B cell (primary cell): ENCODE data around the gene CELF2. TPM values are rescaled to one million over a fixed set of nuclear protein-coding genes. Genes with fewer than 3 reads are reported as not detected.

ENCODE experiments used
- ATAC-seq: fragments of 200-7000 bp; cut with Tn5 transposase; one replicate; pipeline ENCODE4 v1.10.0; 2021; ENCODE audit warnings: low read depth, mild to moderate bottlenecking, moderate number of reproducible peaks, moderate library complexity
- CTCF ChIA-PET: fragments of 350-600 bp; sonication (Branson Sonifier 250); formaldehyde crosslinking; loops from one replicate; lab custom pipeline; 2021; ENCODE audit warnings: antibody characterized with exemption, inconsistent platforms; lab: Charles Lee
- POLR2A ChIA-PET: fragments of 350-600 bp; sonication (Branson Sonifier 250); formaldehyde crosslinking; loops from one replicate; lab custom pipeline; 2021; ENCODE audit warnings: antibody characterized with exemption; lab: Charles Lee
- DNase-seq: peaks from one replicate; pipeline ENCODE4 v3.0.0; 2013
- H2AFZ ChIP-seq: 2 replicates; pipeline ENCODE4 v1.6.1; 2012; ENCODE audit warnings: mild to moderate bottlenecking, low read depth, low read length; ENCODE audit not compliant: insufficient read depth, poor library complexity, severe bottlenecking
- H3K27ac ChIP-seq, 2 donors: 1 replicate in 1 of 2; 2 replicates in 1 of 2; pipeline ENCODE4 v1.5.1; 2012 to 2013; ENCODE audit warnings: low read length in 2 of 2, mild to moderate bottlenecking in 2 of 2, moderate library complexity in 1 of 2
- H3K27me3 ChIP-seq, 4 experiments: fragments of 200-600 bp in 1 of 4; sonication (generic) in 1 of 4; replicated peaks in 1 of 4; 1 replicate in 2 of 4; 2 replicates in 2 of 4; pipeline versions ENCODE4 v1.6.1 to v1.7.0; 2013 to 2016; ENCODE audit warnings: low read length in 3 of 4, mild to moderate bottlenecking in 2 of 4, mixed read lengths in 1 of 4, moderate library complexity in 1 of 4; ENCODE audit not compliant: insufficient read depth in 4 of 4, control insufficient read depth in 3 of 4; ENCODE audit errors: control extremely low read depth in 1 of 4
- H3K36me3 ChIP-seq, 2 experiments: replicated peaks in 1 of 2; 1 replicate in 1 of 2; 2 replicates in 1 of 2; pipeline versions ENCODE4 v1.6.1 to v1.7.1; 2013; ENCODE audit warnings: low read length in 1 of 2; ENCODE audit not compliant: insufficient read depth in 2 of 2, control insufficient read depth in 1 of 2; ENCODE audit errors: control extremely low read depth in 1 of 2, extremely low read depth in 1 of 2
- H3K4me1 ChIP-seq, 2 donors: fragments of 200-600 bp in 1 of 2; sonication (generic) in 1 of 2; 1 replicate in 1 of 2; 2 replicates in 1 of 2; pipeline versions ENCODE4 v1.5.1 to v1.6.1; 2013 to 2017; ENCODE audit warnings: low read length in 2 of 2; ENCODE audit not compliant: control insufficient read depth in 2 of 2, insufficient read depth in 2 of 2
- H3K4me2 ChIP-seq: replicated peaks from 2 replicates; pipeline ENCODE3; 2012; ENCODE audit warnings: mild to moderate bottlenecking, low read depth, low read length; ENCODE audit not compliant: poor library complexity, severe bottlenecking
- H3K4me3 ChIP-seq, 5 experiments: fragments of 200-600 bp in 1 of 5; sonication (generic) in 1 of 5; 1 replicate in 3 of 5; 2 replicates in 2 of 5; pipeline versions ENCODE4 v1.5.1 to v1.7.0; 2011 to 2016; ENCODE audit warnings: low read length in 4 of 5, mild to moderate bottlenecking in 4 of 5, low read depth in 2 of 5, control low read depth in 1 of 5, moderate library complexity in 1 of 5; ENCODE audit not compliant: insufficient read depth in 1 of 5; ENCODE audit errors: control extremely low read depth in 1 of 5, extremely low read depth in 1 of 5
- H3K79me2 ChIP-seq: fragments of 200-600 bp; sonication (generic); one replicate; pipeline ENCODE4 v1.6.0; 2016; ENCODE audit warnings: low read length; ENCODE audit not compliant: control insufficient read depth, insufficient read depth
- H3K9ac ChIP-seq: fragments of 200-600 bp; sonication (generic); 2 replicates; pipeline ENCODE4 v1.6.1; 2017; ENCODE audit warnings: mild to moderate bottlenecking, low read length, moderate library complexity
- H3K9me3 ChIP-seq, 3 donors: one replicate each; pipeline versions ENCODE4 v1.6.1 to v1.7.1; 2013; ENCODE audit warnings: low read length in 2 of 3; ENCODE audit not compliant: control insufficient read depth in 2 of 3, insufficient read depth in 1 of 3; ENCODE audit errors: control extremely low read depth in 1 of 3
- H4K20me1 ChIP-seq: 2 replicates; pipeline ENCODE4 v1.6.0; 2012; ENCODE audit warnings: mild to moderate bottlenecking, low read length; ENCODE audit not compliant: insufficient read depth, control insufficient read depth, poor library complexity, severe bottlenecking
- H3K27ac Mint-ChIP-seq: one replicate; pipeline ENCODE4 v1.8.0; 2021; ENCODE audit warnings: mixed read lengths
- H3K27me3 Mint-ChIP-seq: one replicate; pipeline ENCODE4 v1.8.0; 2021; ENCODE audit warnings: mixed read lengths
- H3K4me1 Mint-ChIP-seq: one replicate; pipeline ENCODE4 v1.8.0; 2021; ENCODE audit warnings: mixed read lengths
- H3K4me3 Mint-ChIP-seq: one replicate; pipeline ENCODE4 v1.8.0; 2021; ENCODE audit warnings: mixed read lengths
- H3K9me3 Mint-ChIP-seq: one replicate; pipeline ENCODE4 v1.8.0; 2022; ENCODE audit warnings: mixed read lengths; ENCODE audit not compliant: insufficient read depth
- EZH2 ChIP-seq: IDR thresholded peaks from 2 replicates; pipeline ENCODE4 v1.6.1; 2012; ENCODE audit warnings: borderline replicate concordance, low read depth, mild to moderate bottlenecking, moderate library complexity, low read length; ENCODE audit not compliant: insufficient read depth, poor library complexity, severe bottlenecking
- WGBS: methylation state at CpG from one replicate; pipeline ENCODE4 v1.1.5; 2013; ENCODE audit warnings: missing lambda C conversion rate; ENCODE audit not compliant: insufficient coverage; 5-methylcytosine and 5-hydroxymethylcytosine counted together
- intact Hi-C: fragments of 100-400 bp; cut with micrococcal nuclease; formaldehyde crosslinking; loops from one replicate; pipeline ENCODE4 v1.10.0; 2022
- polyA plus RNA-seq: library from polyadenylated mRNA; depleted of rRNA; stranded (reverse); fragments of >200 nt; gene quantifications from 2 replicates; pipeline ENCODE4 v1.2.3, GENCODE V29; 2012
- total RNA-seq, 2 donors: library from RNA; stranded (reverse); fragments of 120-200 nt in 1 of 2; gene quantifications; 1 replicate in 1 of 2; 2 replicates in 1 of 2; pipeline versions ENCODE4 v1.2.3 to v1.2.4, GENCODE V29; 2013 to 2022
- TF ChIP-seq, protein P1 (sequence below): fragments of 200-600 bp; IDR thresholded peaks from one replicate; pipeline ENCODE4 v1.8.0; 2022; ENCODE audit warnings: antibody characterized with exemption, mild to moderate bottlenecking

CELF2 gene
- total and polyA plus RNA-seq, 2 donors (not counting 1 experiment from before 2014, with no cell fraction given): 59.5 to 112 TPM

DNA sequence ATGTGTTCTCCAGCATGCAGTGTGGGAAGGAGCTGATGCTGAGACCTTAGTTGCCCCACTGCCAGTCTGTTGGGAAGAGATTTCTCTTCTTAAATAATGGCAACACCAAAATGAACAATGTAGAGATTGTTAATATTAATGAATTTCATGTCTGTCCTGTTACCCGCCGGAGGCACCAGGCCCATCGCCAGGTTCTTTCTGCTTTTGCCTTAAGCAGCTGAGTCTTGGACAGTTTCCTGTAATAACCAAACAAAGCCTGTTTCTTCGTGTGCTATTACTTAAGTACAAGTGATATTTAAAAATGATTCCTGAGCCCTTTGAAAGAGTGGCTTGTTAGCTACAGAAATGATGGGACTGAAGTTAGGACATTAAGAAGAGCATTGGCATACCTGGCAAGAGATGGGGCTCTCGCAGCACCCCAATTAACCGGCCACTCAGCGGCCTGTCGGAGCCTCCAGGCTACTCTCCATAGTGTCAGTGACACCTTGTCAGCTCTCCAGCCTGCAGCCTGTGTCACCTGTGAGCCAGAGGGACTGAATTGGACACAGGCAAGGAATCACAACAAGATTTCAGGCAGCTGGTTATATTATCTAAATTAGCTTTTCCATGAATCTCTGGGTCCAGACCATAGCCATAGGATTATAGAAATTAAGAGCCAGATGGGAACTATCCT, 142.0 kb downstream of the CELF2 start:
- H3K27ac Mint-ChIP-seq: peak overlapping the region; percentile 56
- POLR2A ChIA-PET: interaction anchor here (1.7 kb wide), 1 partner anchor 9 kb away, joined by 4 read pairs; no protein-coding TSS in a partner anchor
- H3K4me1 Mint-ChIP-seq: peaks cover 92% of the 10 kb centered on the region
- Histone ChIP-seq H3K4me1 (peaks cover 79 to 86% of the 10 kb centered on the region in 2 donors), H3K27ac (no peak overlapping the region), H3K4me2 (peak overlapping the region; percentile 74), H2AFZ (no peak overlapping the region), H3K79me2 (peaks cover 71% of the 10 kb centered on the region), H3K36me3 (no peaks in the 10 kb centered on the region), H4K20me1 (no peaks in the 10 kb centered on the region), H3K4me3 (peak overlapping the region in 1 of 5 experiments; percentile 56), H3K27me3 (no peaks in the 10 kb centered on the region), H3K9me3 (no peaks in the 10 kb centered on the region), H3K9ac (peak overlapping the region; percentile 39)
- H3K4me3 Mint-ChIP-seq: peak overlapping the region; percentile 19
- H3K9me3 Mint-ChIP-seq: peaks cover 3% of the 10 kb centered on the region
- TF ChIP-seq, protein P1, sequence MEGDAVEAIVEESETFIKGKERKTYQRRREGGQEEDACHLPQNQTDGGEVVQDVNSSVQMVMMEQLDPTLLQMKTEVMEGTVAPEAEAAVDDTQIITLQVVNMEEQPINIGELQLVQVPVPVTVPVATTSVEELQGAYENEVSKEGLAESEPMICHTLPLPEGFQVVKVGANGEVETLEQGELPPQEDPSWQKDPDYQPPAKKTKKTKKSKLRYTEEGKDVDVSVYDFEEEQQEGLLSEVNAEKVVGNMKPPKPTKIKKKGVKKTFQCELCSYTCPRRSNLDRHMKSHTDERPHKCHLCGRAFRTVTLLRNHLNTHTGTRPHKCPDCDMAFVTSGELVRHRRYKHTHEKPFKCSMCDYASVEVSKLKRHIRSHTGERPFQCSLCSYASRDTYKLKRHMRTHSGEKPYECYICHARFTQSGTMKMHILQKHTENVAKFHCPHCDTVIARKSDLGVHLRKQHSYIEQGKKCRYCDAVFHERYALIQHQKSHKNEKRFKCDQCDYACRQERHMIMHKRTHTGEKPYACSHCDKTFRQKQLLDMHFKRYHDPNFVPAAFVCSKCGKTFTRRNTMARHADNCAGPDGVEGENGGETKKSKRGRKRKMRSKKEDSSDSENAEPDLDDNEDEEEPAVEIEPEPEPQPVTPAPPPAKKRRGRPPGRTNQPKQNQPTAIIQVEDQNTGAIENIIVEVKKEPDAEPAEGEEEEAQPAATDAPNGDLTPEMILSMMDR: no peak
- TF ChIP-seq EZH2: no peak
- CTCF ChIA-PET: interaction anchor here (0.7 to 3.8 kb wide), 6 partner anchors 9 to 110 kb away, joined by 3 to 15 read pairs (median 4); no protein-coding TSS in a partner anchor
- no peak for DNase-seq
- no peak for ATAC-seq
- 75% methylated on average over 4 of the region's 8 CpGs for WGBS
- intact Hi-C loops: loop anchor here (1.0 to 5.0 kb wide), 3 partner anchors 9 to 528 kb away; partner anchors contain the start of gene CELF2
- no peaks in the 10 kb centered on the region for H3K27me3 Mint-ChIP-seq

DNA sequence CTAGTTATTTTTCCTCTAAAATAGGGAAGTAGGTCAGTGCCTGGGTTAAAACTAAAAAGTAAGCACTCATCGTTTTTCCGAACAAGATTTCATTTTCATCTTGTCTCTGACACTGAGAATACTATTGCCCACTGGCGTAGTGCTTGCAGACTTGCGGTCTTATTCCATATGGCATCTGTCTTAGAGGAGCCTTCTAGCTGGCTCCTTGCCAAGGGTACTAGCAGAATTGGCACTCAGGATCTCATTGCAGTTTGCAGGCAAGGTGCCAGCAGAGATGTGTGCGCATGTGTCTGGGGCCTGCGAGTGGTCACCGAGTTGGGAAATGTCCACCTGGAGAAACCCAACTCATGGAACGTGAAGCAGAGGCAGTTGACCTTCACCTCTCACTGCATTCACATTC, 143.4 kb downstream of the CELF2 start:
- TF ChIP-seq, protein P1: no peak
- no peak for TF ChIP-seq EZH2
- Histone ChIP-seq H3K79me2 (peaks cover 73% of the 10 kb centered on the region), H3K4me2 (peak overlapping the region; percentile 74), H2AFZ (no peak overlapping the region), H3K9me3 (no peaks in the 10 kb centered on the region), H3K27me3 (no peaks in the 10 kb centered on the region), H4K20me1 (no peaks in the 10 kb centered on the region), H3K9ac (peak overlapping the region; percentile 39), H3K4me3 (peak overlapping the region; percentile 2 to 56 (median 25)), H3K27ac (peak overlapping the region; percentile 71 to 87), H3K36me3 (no peaks in the 10 kb centered on the region), H3K4me1 (peaks cover 73 to 75% of the 10 kb centered on the region in 2 donors)
- WGBS: 38% methylated on average over 5 of the region's 8 CpGs
- peak overlapping the region; percentile 74 for H3K4me3 Mint-ChIP-seq
- H3K27me3 Mint-ChIP-seq: no peaks in the 10 kb centered on the region
- intact Hi-C loops: loop anchor here (5.0 kb wide), 2 partner anchors 144 to 526 kb away; partner anchors contain the start of gene CELF2
- DNase-seq (peak; percentile 66), ATAC-seq (no peak)
- ChIA-PET POLR2A (interaction anchor here (1.1 to 1.7 kb wide), 2 partner anchors 10 to 17 kb away, joined by 4 read pairs; no protein-coding TSS in a partner anchor), CTCF (interaction anchor here (0.7 to 3.8 kb wide), 6 partner anchors 9 to 30 kb away, joined by 3 to 15 read pairs (median 4); no protein-coding TSS in a partner anchor)
- peaks cover 3% of the 10 kb centered on the region for H3K9me3 Mint-ChIP-seq
- peaks cover 82% of the 10 kb centered on the region for H3K4me1 Mint-ChIP-seq
- H3K27ac Mint-ChIP-seq: peak overlapping the region; percentile 97
